Measurements from ENCODE around the gene SERINC3.
A peak's percentile ranks its signal among the peaks of the same experiment; 100 is the strongest.

SERINC3 gene

GRCh38 chr20:44464514-44464913 is 57.4 kb downstream of the SERINC3 start:
- ATAC-seq: no peak
- DNase-seq: no peak

GRCh38 chr20:44463466-44463865 is 58.4 kb downstream of the SERINC3 start:
- no peak for ATAC-seq
- DNase-seq: no peak

GRCh38 chr20:44461803-44462174 is 60.1 kb downstream of the SERINC3 start:
- ATAC-seq: no peak
- no peak for DNase-seq

- no peak for ATAC-seq
- DNase-seq: no peak
These were observed 60.6 kb downstream of the SERINC3 start for GRCh38 chr20:44461142-44461802.

GRCh38 chr20:44460795-44461141 is 61.1 kb downstream of the SERINC3 start:
- no peak for DNase-seq
- ATAC-seq: no peak

- DNase-seq: no peak
- no peak for ATAC-seq
These were observed 62.6 kb downstream of the SERINC3 start for GRCh38 chr20:44459271-44459670.

GRCh38 chr20:44457016-44457415 is 64.9 kb downstream of the SERINC3 start:
- ATAC-seq: no peak
- DNase-seq: no peak

GRCh38 chr20:44456611-44457010 is 65.3 kb downstream of the SERINC3 start:
- no peak for DNase-seq
- no peak for ATAC-seq

- DNase-seq (no peak), ATAC-seq (no peak)
These were observed 66.7 kb downstream of the SERINC3 start for GRCh38 chr20:44455126-44455525.

- ATAC-seq (no peak), DNase-seq (no peak)
These were observed 67.4 kb downstream of the SERINC3 start for GRCh38 chr20:44454306-44454963.

GRCh38 chr20:44450903-44451450 is 70.9 kb downstream of the SERINC3 start:
- ATAC-seq (no peak), DNase-seq (no peak)

GRCh38 chr20:44450281-44450889 is 71.5 kb downstream of the SERINC3 start:
- DNase-seq (no peak), ATAC-seq (no peak)

- no peak for ATAC-seq
- DNase-seq: no peak
These were observed 72.0 kb downstream of the SERINC3 start for GRCh38 chr20:44449864-44450263.

GRCh38 chr20:44448753-44449546 is 72.9 kb downstream of the SERINC3 start:
- ATAC-seq (no peak), DNase-seq (peak; percentile 10)

- DNase-seq: no peak
- no peak for ATAC-seq
These were observed 73.9 kb downstream of the SERINC3 start for GRCh38 chr20:44447827-44448419.
